PC-9 (cell line): Measurements from ENCODE around the gene JAML.

ENCODE experiments used
- CTCF ChIP-seq: fragments of 200-600 bp; sonication (generic); conservative IDR thresholded peaks from 2 replicates; pipeline ENCODE4 v1.6.1; 2017; ENCODE audit warnings: mixed run types, antibody characterized with exemption, mild to moderate bottlenecking, moderate library complexity
- EZH2 ChIP-seq: fragments of 200-600 bp; sonication (generic); IDR thresholded peaks from 2 replicates; pipeline ENCODE4 v1.8.0; 2017; ENCODE audit warnings: antibody characterized with exemption, low read depth

GRCh38 chr11:118144301-118145268 is 80.2 kb downstream of the JAML start:
- TF ChIP-seq CTCF (no peak), EZH2 (no peak)
